EL (cell line): ENCODE results near the gene EFNA3.

Experiments
- DNase-seq: peaks from one replicate; pipeline ENCODE4 v3.0.0-alpha.2; 2016

Gene EFNA3

GRCh38 chr1:155049651-155050559, 28.7 kb upstream of the EFNA3 start:
- DNase-seq, result peak; percentile 75

- peak; percentile 79 for DNase-seq
These were observed 27.9 kb upstream of the EFNA3 start, which contains the start of gene ADAM15 for GRCh38 chr1:155050560-155051341. ADAM15 (plus strand) TSS chr1:155051316; CDS start chr1:155051387, 71 bp downstream.

GRCh38 chr1:155051342-155051776, 27.3 kb upstream of the EFNA3 start:
- DNase-seq, result no peak

- DNase-seq, result peak; percentile 54
These were observed 26.7 kb upstream of the EFNA3 start for GRCh38 chr1:155051777-155052398.

GRCh38 chr1:155052439-155053395, 25.9 kb upstream of the EFNA3 start:
- no peak for DNase-seq

- DNase-seq, result no peak
These were observed 25.0 kb upstream of the EFNA3 start for GRCh38 chr1:155053531-155054105.

GRCh38 chr1:155057104-155057503, 21.5 kb upstream of the EFNA3 start:
- no peak for DNase-seq

- DNase-seq, result no peak
These were observed 20.8 kb upstream of the EFNA3 start for GRCh38 chr1:155057788-155058211.

GRCh38 chr1:155060736-155061135, 17.9 kb upstream of the EFNA3 start:
- no peak for DNase-seq

- DNase-seq, result peak; percentile 83
These were observed 17.1 kb upstream of the EFNA3 start for GRCh38 chr1:155061381-155062150.

GRCh38 chr1:155062151-155062686, 16.4 kb upstream of the EFNA3 start:
- no peak for DNase-seq

GRCh38 chr1:155062702-155063411, 15.8 kb upstream of the EFNA3 start:
- peak; percentile 33 for DNase-seq

- peak; percentile 86 for DNase-seq
These were observed 15.0 kb upstream of the EFNA3 start, which contains the start of gene EFNA4 for GRCh38 chr1:155063550-155064110. EFNA4 (plus strand) TSS chr1:155063740; CDS start chr1:155063824, 84 bp downstream.

- DNase-seq, result peak; percentile 27
These were observed 14.4 kb upstream of the EFNA3 start for GRCh38 chr1:155064111-155064831.

GRCh38 chr1:155064832-155065429, 13.7 kb upstream of the EFNA3 start:
- DNase-seq, result no peak

- no peak for DNase-seq
These were observed 11.9 kb upstream of the EFNA3 start for GRCh38 chr1:155066777-155067176.

- DNase-seq, result no peak
These were observed 10.0 kb upstream of the EFNA3 start for GRCh38 chr1:155068599-155068998.

- DNase-seq, result no peak
These were observed 9.0 kb upstream of the EFNA3 start for GRCh38 chr1:155069551-155070157.
